Thyroid gland (tissue), 4 donors: ENCODE results near the gene TNS4. TPM values are rescaled to one million over a fixed set of nuclear protein-coding genes. Genes with fewer than 3 reads are reported as not detected.
A peak's percentile ranks its signal among the peaks of the same experiment; 100 is the strongest.

Source experiments
- DNase-seq, 2 donors: peaks; one replicate each; pipeline ENCODE4 v3.0.0-alpha.2; 2019
- H3K27ac ChIP-seq, 3 donors: fragments of 200-600 bp; sonication (generic); 1 replicate in 2 of 3; 2 replicates in 1 of 3; pipeline ENCODE4 v1.5.1; 2016 to 2019; ENCODE audit warnings: mild to moderate bottlenecking in 1 of 3, moderate library complexity in 1 of 3
- H3K27me3 ChIP-seq: fragments of 200-600 bp; sonication (generic); one replicate; pipeline ENCODE4 v1.5.1; 2019
- H3K36me3 ChIP-seq, 2 donors: fragments of 200-600 bp; sonication (generic); one replicate each; pipeline ENCODE4 v1.5.1; 2016 to 2019
- H3K4me1 ChIP-seq, 2 donors: fragments of 200-600 bp; sonication (generic); one replicate each; pipeline ENCODE4 v1.5.1; 2017 to 2019
- H3K4me3 ChIP-seq, 3 donors: fragments of 200-600 bp; sonication (generic); replicated peaks in 1 of 3; 1 replicate in 2 of 3; 2 replicates in 1 of 3; pipeline ENCODE4 v1.5.1; 2016; ENCODE audit warnings: mild to moderate bottlenecking in 1 of 3
- H3K9me3 ChIP-seq: fragments of 200-600 bp; sonication (generic); one replicate; pipeline ENCODE4 v1.5.1; 2017
- POLR2A ChIP-seq, 2 donors: fragments of 450-650 bp; IDR thresholded peaks; one replicate each; pipeline ENCODE4 v1.6.1; 2017; ENCODE audit warnings: antibody characterized with exemption in 2 of 2, mild to moderate bottlenecking in 2 of 2, moderate library complexity in 1 of 2
- WGBS, 2 donors: methylation state at CpG; one replicate each; pipeline ENCODE4 v1.1.5; 2017; 5-methylcytosine and 5-hydroxymethylcytosine counted together
- intact Hi-C: fragments of 100-400 bp; cut with DNase I; formaldehyde crosslinking; loops from one replicate; pipeline ENCODE4 v1.15.1; 2023
- total RNA-seq, 4 donors: library from RNA; depleted of rRNA; stranded (reverse); fragments of >200 nt; gene quantifications; one replicate each; pipeline ENCODE4 v1.2.3, GENCODE V29; 2016
- TF ChIP-seq, protein P1 (sequence below), 6 experiments: fragments of 200-600 bp in 3 of 6; fragments of 450-650 bp in 3 of 6; sonication (generic) in 3 of 6; IDR thresholded peaks; one replicate each; pipeline ENCODE4 v1.5.1; 2016 to 2019; ENCODE audit warnings: antibody characterized with exemption in 6 of 6, mild to moderate bottlenecking in 2 of 6, inconsistent platforms in 1 of 6, moderate library complexity in 1 of 6

TNS4 gene
- total RNA-seq, 4 donors from 2014 or later, result 5.4 to 24.7 (median 16.2) TPM

DNA sequence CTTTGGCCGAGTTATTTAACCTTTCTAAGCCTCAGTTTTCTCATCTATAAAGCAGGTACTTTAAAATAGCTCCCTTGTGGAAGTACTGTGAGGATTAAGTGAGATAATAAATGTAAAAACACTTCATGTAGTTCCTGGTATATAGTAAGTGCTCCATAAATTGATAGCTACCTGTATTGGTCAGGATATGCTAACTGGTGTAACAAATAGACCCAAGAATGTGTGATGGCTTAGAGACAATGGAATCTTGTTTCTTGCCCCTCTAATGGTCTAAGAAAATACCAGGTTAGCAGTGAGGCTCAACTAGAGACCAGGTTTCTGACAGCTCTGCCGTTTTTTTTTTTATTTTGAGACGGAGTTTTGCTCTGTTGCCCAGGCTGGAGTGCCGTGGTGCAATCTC lies 34.0 kb upstream of the TNS4 start:
- Histone ChIP-seq H3K4me1 (peaks cover 61 to 95% of the 10 kb centered on the region in 2 donors), H3K27me3 (no peaks in the 10 kb centered on the region), H3K9me3 (no peaks in the 10 kb centered on the region), H3K36me3 (no peaks in the 10 kb centered on the region), H3K4me3 (no peak overlapping the region), H3K27ac (peak overlapping the region; percentile 94 to 99 (median 99))
- 40 to 60% methylated on average over 4 of the region's 4 CpGs for WGBS, 2 donors
- no peak for TF ChIP-seq POLR2A (IDR thresholded peaks at IDR 0.05)
- TF ChIP-seq, protein P1, sequence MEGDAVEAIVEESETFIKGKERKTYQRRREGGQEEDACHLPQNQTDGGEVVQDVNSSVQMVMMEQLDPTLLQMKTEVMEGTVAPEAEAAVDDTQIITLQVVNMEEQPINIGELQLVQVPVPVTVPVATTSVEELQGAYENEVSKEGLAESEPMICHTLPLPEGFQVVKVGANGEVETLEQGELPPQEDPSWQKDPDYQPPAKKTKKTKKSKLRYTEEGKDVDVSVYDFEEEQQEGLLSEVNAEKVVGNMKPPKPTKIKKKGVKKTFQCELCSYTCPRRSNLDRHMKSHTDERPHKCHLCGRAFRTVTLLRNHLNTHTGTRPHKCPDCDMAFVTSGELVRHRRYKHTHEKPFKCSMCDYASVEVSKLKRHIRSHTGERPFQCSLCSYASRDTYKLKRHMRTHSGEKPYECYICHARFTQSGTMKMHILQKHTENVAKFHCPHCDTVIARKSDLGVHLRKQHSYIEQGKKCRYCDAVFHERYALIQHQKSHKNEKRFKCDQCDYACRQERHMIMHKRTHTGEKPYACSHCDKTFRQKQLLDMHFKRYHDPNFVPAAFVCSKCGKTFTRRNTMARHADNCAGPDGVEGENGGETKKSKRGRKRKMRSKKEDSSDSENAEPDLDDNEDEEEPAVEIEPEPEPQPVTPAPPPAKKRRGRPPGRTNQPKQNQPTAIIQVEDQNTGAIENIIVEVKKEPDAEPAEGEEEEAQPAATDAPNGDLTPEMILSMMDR (IDR thresholded peaks at IDR 0.05), result no peak
- DNase-seq, result no peak
- intact Hi-C loops, result no loop called here

DNA sequence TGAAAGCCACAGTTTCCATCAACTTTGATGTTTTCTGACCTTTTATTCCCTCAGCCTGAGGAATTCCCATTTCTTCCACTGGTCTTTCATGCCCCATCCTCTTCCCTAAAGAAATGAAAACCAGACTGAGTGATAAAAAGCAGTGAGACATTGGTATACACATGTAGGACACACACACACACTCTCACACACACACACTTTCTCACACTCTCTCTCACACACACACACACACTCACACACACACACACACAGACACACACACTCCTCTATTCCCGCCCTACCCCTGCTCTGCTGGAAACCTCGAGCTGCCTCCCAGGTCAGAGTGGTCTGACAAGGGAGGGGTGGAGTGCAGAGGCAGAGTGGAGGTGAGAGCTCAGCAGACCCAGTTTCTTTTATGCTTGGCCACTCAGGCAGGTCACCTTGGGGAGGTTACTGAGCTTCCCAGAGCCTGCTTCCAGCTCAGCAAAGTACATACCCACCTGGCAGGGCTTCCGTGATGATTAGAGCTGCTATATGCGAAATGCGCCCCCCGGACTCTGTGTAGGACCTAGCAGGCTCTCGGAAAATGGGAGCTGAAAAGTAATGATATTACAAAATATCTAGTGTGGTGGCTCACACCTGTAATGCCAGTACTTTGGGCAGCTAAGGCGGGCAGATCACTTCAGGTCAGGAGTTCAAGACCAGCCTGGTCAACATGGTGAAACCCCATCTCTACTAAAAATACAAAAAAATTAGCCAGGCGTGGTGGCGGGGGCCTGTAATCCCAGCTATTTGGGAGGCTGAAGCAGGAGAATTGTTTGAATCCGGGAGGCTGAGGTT lies 33.2 kb upstream of the TNS4 start:
- no peaks in the 10 kb centered on the region for H3K9me3 ChIP-seq
- H3K36me3 ChIP-seq, result no peaks in the 10 kb centered on the region
- H3K27ac ChIP-seq, result peak overlapping the region; percentile 94 to 99 (median 99)
- H3K27me3 ChIP-seq, result no peaks in the 10 kb centered on the region
- 52 to 75% methylated on average over 11 of the region's 11 CpGs for WGBS, 2 donors
- intact Hi-C loops, result loop anchor here (5.0 kb wide), 2 partner anchors 57 to 92 kb away; partner anchors contain the start of gene IGFBP4
- peak; percentile 95 for DNase-seq
- H3K4me3 ChIP-seq, result no peak overlapping the region
- TF ChIP-seq, protein P1 (IDR thresholded peaks at IDR 0.05), result peak in 2 of 6 experiments; percentile 12 to 39
- peak; percentile 8 to 68 for TF ChIP-seq POLR2A (IDR thresholded peaks at IDR 0.05)
- H3K4me1 ChIP-seq, result peaks cover 61 to 87% of the 10 kb centered on the region in 2 donors

DNA sequence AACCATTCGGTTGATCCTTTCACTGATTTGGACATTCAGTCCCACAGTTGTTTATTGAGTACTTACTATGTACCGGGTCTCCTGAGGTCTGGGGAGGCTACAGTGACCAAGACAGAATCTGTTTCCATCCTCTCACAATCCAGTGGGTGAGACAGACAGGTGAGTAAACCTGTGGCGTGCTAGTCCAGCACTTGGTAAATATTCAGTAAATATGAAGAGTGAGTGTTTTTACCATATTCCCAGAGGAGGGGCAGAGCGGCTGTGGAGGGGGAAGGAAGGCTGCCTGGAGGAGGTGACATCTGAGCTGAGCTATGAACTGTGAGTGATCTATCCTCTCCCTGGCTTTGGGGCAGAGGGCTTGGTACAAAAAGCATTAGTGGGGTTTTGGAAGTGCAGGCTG lies 32.5 kb upstream of the TNS4 start:
- DNase-seq, result peak in 1 of 2 donors; percentile 6
- 58 to 64% methylated on average over 4 of the region's 4 CpGs for WGBS, 2 donors
- Histone ChIP-seq H3K27ac (peak overlapping the region; percentile 86 to 99 (median 94)), H3K27me3 (no peaks in the 10 kb centered on the region), H3K9me3 (no peaks in the 10 kb centered on the region), H3K4me3 (no peak overlapping the region), H3K36me3 (no peaks in the 10 kb centered on the region), H3K4me1 (peaks cover 59 to 86% of the 10 kb centered on the region in 2 donors)
- intact Hi-C loops, result loop anchor here (2.0 to 5.0 kb wide), 3 partner anchors 27 to 92 kb away; partner anchors contain the start of gene IGFBP4
- no peak for TF ChIP-seq POLR2A (IDR thresholded peaks at IDR 0.05)
- TF ChIP-seq, protein P1 (IDR thresholded peaks at IDR 0.05), result no peak

DNA sequence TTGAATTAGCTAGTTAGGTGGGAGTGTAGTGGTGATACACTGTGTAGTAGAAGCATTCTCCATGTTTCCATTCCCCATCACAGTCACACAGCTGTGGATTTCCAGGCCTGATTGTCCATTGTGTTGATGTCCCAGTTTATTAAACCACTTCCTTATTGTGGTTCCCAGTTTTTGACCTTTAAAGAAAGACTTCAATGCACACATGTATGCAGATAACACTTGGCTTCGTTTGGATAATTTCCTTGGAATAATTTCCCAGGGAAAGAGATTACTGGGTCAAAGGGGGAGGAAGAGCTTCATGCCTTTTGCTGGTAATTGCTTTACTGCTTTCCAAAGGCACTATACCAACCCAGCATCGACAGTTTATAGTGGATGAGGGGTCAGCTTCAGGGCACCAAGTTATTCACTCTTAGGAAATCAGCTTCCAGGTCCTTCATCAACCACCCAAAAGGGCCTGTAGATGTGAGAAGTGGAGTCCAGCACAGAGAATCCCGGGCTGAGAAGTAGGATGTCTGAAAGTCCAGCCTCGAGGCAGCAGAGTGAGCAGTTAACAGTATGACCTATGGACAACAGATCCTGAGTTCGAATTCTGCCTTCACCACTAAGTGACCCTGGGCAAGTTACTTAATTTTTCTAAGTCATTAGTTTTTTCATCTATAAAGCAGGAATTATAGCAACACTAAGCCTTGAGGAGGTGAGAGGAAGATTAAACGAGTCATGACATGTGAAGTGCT lies 31.3 kb upstream of the TNS4 start:
- Histone ChIP-seq H3K4me3 (no peak overlapping the region), H3K27ac (peak overlapping the region; percentile 75 to 99 (median 94)), H3K9me3 (no peaks in the 10 kb centered on the region), H3K36me3 (no peaks in the 10 kb centered on the region), H3K27me3 (no peaks in the 10 kb centered on the region), H3K4me1 (peaks cover 47 to 75% of the 10 kb centered on the region in 2 donors)
- intact Hi-C loops, result loop anchor here (2.0 to 5.0 kb wide), 3 partner anchors 28 to 90 kb away; partner anchors contain the start of gene IGFBP4
- peak in 1 of 2 donors; percentile 4 for DNase-seq
- peak in 1 of 2 donors; percentile 13 for TF ChIP-seq POLR2A (IDR thresholded peaks at IDR 0.05)
- TF ChIP-seq, protein P1 (IDR thresholded peaks at IDR 0.05), result no peak
- 34 to 40% methylated on average over 6 of the region's 6 CpGs for WGBS, 2 donors
